ENCODE data around the gene KRTAP3-2.

DNA sequence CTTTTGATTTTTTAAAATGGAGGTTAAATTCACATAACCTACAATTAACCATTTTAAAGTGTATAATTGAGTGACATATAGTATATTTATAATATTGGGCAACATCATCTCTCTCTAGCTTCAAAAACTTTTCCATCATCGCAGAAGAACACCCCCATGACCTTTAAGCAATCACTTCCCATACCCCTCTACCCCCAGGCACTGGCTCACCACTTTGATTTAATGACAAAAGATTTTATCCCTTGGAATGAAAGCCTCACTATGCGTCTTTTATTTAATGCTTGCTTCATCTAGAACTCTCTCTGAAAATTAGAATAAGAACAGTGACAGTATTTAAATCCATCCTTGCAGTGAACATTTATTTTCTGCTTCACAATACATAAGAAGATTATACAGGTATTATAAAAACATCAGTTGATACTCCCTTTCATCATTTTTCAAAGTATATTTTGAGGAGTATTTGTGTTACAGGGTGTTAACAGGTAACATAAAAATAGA, 38.2 kb upstream of the KRTAP3-2 start:
- TF ChIP-seq, protein P1, sequence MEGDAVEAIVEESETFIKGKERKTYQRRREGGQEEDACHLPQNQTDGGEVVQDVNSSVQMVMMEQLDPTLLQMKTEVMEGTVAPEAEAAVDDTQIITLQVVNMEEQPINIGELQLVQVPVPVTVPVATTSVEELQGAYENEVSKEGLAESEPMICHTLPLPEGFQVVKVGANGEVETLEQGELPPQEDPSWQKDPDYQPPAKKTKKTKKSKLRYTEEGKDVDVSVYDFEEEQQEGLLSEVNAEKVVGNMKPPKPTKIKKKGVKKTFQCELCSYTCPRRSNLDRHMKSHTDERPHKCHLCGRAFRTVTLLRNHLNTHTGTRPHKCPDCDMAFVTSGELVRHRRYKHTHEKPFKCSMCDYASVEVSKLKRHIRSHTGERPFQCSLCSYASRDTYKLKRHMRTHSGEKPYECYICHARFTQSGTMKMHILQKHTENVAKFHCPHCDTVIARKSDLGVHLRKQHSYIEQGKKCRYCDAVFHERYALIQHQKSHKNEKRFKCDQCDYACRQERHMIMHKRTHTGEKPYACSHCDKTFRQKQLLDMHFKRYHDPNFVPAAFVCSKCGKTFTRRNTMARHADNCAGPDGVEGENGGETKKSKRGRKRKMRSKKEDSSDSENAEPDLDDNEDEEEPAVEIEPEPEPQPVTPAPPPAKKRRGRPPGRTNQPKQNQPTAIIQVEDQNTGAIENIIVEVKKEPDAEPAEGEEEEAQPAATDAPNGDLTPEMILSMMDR (IDR thresholded peaks at IDR 0.05), result no peak
- TF ChIP-seq POLR2A (IDR thresholded peaks at IDR 0.05), result no peak

Measured in uterus (tissue), 2 donors.